C4-2B (cell line): Measurements from ENCODE around the gene OR10V1.

ENCODE experiments used
- ZFX ChIP-seq: fragments of 450-650 bp; IDR thresholded peaks from 2 replicates; pipeline ENCODE4 v1.6.1; 2017
- TF ChIP-seq, protein P1 (sequence below): fragments of 450-650 bp; conservative IDR thresholded peaks from 2 replicates; pipeline ENCODE4 v1.5.1; 2017; ENCODE audit warnings: mild to moderate bottlenecking

DNA sequence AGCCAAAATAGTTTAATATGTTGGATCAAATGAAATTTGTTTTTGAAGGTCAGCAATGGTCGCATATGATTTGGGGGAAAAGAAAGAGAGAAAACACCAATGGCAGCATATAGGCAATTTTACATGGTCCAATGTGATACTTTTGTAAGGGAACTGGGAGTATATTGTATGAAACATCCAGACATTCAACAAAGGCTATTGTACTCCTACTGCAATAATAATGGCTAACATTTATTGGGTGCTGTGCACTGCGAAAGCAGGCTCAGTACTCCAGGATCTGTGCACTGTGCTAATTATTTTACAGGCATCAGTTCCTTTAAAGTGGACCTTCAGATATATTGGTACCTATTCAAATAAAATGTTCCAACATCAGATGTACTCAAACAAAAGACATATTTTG lies 5.9 kb upstream of the OR10V1 start:
- TF ChIP-seq, protein P1, sequence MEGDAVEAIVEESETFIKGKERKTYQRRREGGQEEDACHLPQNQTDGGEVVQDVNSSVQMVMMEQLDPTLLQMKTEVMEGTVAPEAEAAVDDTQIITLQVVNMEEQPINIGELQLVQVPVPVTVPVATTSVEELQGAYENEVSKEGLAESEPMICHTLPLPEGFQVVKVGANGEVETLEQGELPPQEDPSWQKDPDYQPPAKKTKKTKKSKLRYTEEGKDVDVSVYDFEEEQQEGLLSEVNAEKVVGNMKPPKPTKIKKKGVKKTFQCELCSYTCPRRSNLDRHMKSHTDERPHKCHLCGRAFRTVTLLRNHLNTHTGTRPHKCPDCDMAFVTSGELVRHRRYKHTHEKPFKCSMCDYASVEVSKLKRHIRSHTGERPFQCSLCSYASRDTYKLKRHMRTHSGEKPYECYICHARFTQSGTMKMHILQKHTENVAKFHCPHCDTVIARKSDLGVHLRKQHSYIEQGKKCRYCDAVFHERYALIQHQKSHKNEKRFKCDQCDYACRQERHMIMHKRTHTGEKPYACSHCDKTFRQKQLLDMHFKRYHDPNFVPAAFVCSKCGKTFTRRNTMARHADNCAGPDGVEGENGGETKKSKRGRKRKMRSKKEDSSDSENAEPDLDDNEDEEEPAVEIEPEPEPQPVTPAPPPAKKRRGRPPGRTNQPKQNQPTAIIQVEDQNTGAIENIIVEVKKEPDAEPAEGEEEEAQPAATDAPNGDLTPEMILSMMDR, result no peak
- no peak for TF ChIP-seq ZFX
